GM21528 (cell line): ENCODE measurements around the gene ANTXRL.
"Not testable (repeated sequence)": the region's sequence is repeated elsewhere in the genome, so short reads cannot be mapped to it uniquely, and the experiment has no call there.

Experiments used
- ATAC-seq: cut with Tn5 transposase; IDR thresholded peaks from one replicate; pipeline ENCODE4 v1.9.1; 2021; ENCODE audit warnings: mild to moderate bottlenecking, moderate library complexity; ENCODE audit not compliant: unreplicated experiment, low FRiP score

The ANTXRL gene

GRCh38 chr10:46292573-46293023 is 5.8 kb downstream of the ANTXRL start:
- ATAC-seq, result no peak

GRCh38 chr10:46293228-46293627 is 6.4 kb downstream of the ANTXRL start:
- ATAC-seq, result no peak

DNA sequence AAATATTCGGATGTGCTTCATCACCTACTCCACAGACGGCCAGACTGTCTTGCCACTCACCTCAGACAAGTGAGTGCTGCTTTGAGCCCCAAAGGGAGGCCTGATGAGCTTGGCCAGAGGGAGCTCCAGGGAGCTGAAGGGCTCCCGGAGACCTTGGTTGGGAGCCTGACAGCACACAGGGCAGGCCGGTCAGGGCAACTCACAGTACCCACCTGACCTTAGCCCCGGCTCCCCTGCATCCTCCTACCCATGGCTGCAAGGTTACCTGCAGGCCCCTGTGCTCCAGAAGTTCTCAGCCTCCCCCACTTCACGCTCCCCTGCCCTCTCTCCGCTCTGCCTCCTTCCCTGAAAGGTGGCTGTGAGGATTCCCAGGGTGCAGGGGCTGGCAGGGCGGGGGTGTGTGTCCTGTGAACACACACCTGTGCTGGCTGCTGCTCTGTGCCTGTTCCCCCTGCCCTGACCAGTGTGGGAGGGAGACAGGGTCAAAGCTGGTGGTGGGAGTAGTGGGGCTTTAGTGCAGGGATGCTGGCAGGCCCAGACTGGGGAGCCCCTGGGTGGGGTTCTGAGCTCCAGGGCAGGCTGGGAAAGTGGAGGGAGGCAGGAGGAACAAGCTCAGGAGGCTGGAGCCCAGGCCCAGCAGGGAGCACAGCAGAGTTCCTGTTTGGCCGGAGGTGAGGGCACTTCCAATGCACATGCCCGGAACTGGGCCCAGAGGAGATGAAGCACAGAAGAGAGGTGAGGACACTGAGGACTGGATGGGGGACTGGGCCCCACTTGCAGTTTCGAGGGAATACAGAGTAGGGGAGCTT is 7.2 kb downstream of the ANTXRL start:
- no peak for ATAC-seq

DNA sequence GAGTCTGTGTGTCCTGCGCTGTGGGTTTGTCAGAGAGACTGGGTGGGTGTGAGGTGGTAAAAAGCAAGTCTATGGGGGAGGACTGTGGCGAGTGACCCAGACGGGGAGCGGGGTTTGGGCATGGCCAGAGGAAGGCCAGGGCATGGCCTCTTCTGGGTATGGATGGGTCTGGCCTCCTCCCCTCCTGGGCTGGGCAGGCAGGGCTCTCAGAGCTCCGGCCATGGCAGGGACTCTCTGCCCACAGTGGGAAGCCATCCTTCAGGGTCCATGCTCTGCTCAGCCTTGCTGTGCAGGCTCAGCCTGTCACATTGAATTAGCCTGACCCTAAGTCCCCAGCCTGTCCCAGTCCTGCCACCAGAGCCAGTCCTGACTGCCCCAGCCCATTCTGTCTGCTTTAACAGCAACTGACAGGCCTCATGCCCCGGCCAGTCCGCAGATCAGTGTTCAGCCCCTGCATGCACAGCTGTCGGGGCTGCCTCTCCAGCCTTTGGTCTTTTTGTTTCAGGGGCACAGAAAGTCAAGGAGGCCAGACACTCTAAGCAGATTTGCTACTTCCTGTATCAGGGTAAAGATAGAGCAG is 7.9 kb downstream of the ANTXRL start:
- ATAC-seq, result no peak

DNA sequence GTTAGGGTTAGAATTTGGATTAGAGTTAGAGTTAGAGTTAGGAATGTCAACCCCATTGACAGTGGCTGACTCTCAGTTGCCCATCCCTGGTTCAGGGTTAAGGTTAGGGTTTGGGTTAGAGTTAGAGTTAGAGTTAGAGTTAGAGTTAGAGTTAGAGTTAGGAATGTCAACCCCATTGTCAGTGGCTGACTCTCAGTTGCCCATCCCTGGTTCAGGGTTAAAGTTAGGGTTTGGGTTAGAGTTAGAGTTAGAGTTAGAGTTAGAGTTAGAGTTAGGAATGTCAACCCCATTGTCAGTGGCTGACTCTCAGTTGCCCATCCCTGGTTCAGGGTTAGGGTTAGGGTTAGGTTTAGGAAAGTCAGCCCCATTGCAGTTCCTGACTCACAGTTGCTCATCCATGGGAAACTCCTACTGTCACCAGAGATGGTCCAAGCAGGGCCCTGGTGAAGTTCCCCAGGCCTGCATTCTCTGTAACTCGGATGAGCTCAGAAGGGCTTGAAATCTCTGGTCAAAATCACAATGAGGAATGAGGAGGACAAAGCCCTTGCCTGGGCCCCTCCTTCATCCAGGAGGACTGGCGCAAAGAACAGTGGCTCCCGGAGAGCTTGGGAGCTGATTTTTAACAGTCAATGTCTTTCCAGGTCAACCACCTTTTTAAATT is 8.7 kb downstream of the ANTXRL start:
- ATAC-seq, result not testable (repeated sequence)

DNA sequence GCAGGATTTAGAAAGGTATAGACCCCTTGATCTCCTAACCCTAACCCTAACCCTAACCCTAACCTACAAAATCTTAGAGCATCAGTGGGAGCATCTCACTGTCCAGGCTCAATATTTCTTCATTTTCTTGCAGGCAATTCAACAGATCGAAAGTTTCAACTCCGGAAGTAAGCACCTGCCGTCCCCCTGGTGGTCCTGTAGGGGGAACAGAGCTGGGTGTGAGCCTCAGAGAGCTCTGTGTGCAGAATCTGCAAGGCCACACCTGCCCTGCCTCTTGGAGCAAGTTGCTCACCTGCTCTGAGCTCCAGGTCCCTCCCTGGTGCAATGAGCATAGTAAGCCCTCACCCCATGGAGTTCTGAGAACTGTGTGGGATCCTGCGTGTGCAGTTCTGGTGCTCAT is 9.3 kb downstream of the ANTXRL start:
- ATAC-seq, result not testable (repeated sequence)

GRCh38 chr10:46296641-46297141 is 9.9 kb downstream of the ANTXRL start:
- ATAC-seq, result no peak

GRCh38 chr10:46297406-46298204 is 10.8 kb downstream of the ANTXRL start:
- ATAC-seq, result no peak

GRCh38 chr10:46298477-46299285 is 11.9 kb downstream of the ANTXRL start:
- no peak for ATAC-seq

GRCh38 chr10:46299286-46299535 is 12.4 kb downstream of the ANTXRL start:
- ATAC-seq, result no peak

- no peak for ATAC-seq
These were observed 13.0 kb downstream of the ANTXRL start for GRCh38 chr10:46299536-46300369.

- not testable (repeated sequence) for ATAC-seq
These were observed 13.5 kb downstream of the ANTXRL start for GRCh38 chr10:46300370-46300711.

- no peak for ATAC-seq
These were observed 14.4 kb downstream of the ANTXRL start for GRCh38 chr10:46301056-46301645.

DNA sequence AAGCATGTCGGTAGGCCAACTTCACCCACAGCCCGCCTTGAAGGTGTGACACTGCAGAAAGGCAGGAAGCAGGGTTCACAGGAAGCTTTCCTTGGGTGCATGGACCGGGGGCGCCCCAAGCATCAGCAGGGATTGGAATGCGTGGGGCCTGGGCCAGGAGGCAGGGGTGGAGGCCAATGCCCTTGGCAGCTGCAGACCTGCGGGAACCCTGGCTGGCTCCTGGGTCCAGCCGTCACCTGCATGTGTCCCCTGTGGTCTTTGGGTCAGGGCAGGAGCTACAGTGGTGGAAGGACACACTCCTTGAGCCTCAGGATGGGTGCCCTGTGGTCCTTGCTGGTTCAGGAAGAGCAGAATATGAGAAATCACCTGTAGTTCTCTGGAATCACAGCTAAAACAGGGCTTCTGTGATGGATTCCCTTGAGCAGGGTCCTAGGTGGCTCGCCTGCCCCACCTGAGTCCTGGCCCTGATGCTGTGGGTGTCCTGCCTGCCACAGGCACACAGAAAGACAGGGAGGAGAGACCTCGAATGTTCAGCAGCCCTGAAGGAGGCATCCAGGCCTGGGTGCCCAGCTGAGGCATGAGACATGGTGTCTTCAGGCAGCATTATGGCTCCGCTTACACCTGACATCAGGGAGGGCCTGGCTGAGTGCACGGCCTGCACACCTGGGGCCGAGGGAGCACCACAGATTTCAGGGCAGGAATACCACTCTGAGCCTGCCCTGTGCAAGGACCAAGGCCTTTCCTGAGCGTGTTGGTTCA is 15.1 kb downstream of the ANTXRL start:
- ATAC-seq, result no peak

- not testable (repeated sequence) for ATAC-seq
These were observed 16.1 kb downstream of the ANTXRL start for GRCh38 chr10:46302765-46303352.

- ATAC-seq, result no peak
These were observed 17.3 kb downstream of the ANTXRL start for GRCh38 chr10:46304062-46304461.

GRCh38 chr10:46304671-46305070 is 17.9 kb downstream of the ANTXRL start:
- not testable (repeated sequence) for ATAC-seq
